ENCODE data around the gene ILF2. TPM values are rescaled to one million over a fixed set of nuclear protein-coding genes. Genes with fewer than 3 reads are reported as not detected.
A peak's percentile ranks its signal among the peaks of the same experiment; 100 is the strongest.

ILF2 gene
- total and polyA plus RNA-seq, 2 of the 13 experiments (the other 11 are each of a cell fraction or from before 2014, with no cell fraction given) = 292 to 366 TPM

GRCh38 chr1:153652805-153653500 lies 17.8 kb downstream of the ILF2 start:
- Histone ChIP-seq H3K27ac (ENCODE audit: extremely low read length, insufficient read depth, low read length) (no peak overlapping the region), H3K4me2 (ENCODE audit: low read depth, low read length) (no peak overlapping the region), H3K9me3 (ENCODE audit: low read length) (no peaks in the 10 kb centered on the region), H3K36me3 (replicated peaks in 1 of 2; ENCODE audit: control insufficient read depth in 1 of 2, insufficient read depth in 2 of 2, low read length in 2 of 2) (no peaks in the 10 kb centered on the region), H2AFZ (ENCODE audit: low read length) (no peak overlapping the region), H3K4me3 (replicated peaks in 1 of 3; ENCODE audit: insufficient read depth in 1 of 3, low read depth in 2 of 3, low read length in 3 of 3) (no peak overlapping the region), H3K79me2 (ENCODE audit: insufficient read depth, low read length) (no peaks in the 10 kb centered on the region), H3K9ac (ENCODE audit: insufficient read depth, low read depth, low read length) (no peak overlapping the region), H3K4me1 (ENCODE audit: insufficient read depth, low read length) (peaks cover 32% of the 10 kb centered on the region), H3K27me3 (ENCODE audit: control insufficient read depth in 1 of 2, insufficient read depth in 2 of 2, low read length in 2 of 2) (no peaks in the 10 kb centered on the region), H4K20me1 (ENCODE audit: insufficient read depth, low read length) (no peaks in the 10 kb centered on the region)
- ChIA-PET POLR2A (interaction anchor here (0.7 to 1.2 kb wide), 4 partner anchors 19 to 75 kb away, joined by 3 to 5 read pairs (median 3); partner anchors contain the start of genes CHTOP, INTS3 and S100A13), CTCF (ENCODE audit: low intra/inter-chr PET ratio, low total read pairs) (no interaction called here)
- ATAC-seq (no peak), DNase-seq (ENCODE audit: low spot score) (no peak), FAIRE-seq (no peak)
- in situ Hi-C loops (cut with HindIII; ENCODE audit: extremely low pct_ligation_motif_present, low pct_unique_long_range_greater_than_20kb) = no loop called here
- no TSS peak for BruUV-seq (replicated peaks)
- WGBS (ENCODE audit: low lambda C conversion rate) = 63% methylated on average over 3 of the region's 3 CpGs
- intact Hi-C loops (cut with micrococcal nuclease; ENCODE audit: unreplicated experiment) = no loop called here
- TF ChIP-seq ZBTB26 (CRISPR knock-in tag; IDR thresholded peaks at IDR 0.05; ENCODE audit: borderline replicate concordance) (0 out of 2 replicates have a peak, but pooled peaks have one; percentile 20), CEBPB (IDR thresholded peaks at IDR 0.05; ENCODE audit: borderline replicate concordance, low read depth, low read length) (peak; percentile 26; the same call in 1 of the 2 replicates), IRX3 (CRISPR knock-in tag; IDR thresholded peaks at IDR 0.05; ENCODE audit: borderline replicate concordance, low read depth) (no peak), ZNF335 (CRISPR knock-in tag; IDR thresholded peaks at IDR 0.05) (no peak)

- H3K79me2 ChIP-seq (ENCODE audit: insufficient read depth, low read length) = no peaks in the 10 kb centered on the region
- H3K27me3 ChIP-seq (ENCODE audit: control insufficient read depth in 1 of 2, insufficient read depth in 2 of 2, low read length in 2 of 2) = no peaks in the 10 kb centered on the region
- no peaks in the 10 kb centered on the region for H4K20me1 ChIP-seq (ENCODE audit: insufficient read depth, low read length)
- WGBS (ENCODE audit: low lambda C conversion rate) = 73% methylated on average over 1 of the region's 1 CpG
- CTCF ChIA-PET (ENCODE audit: low intra/inter-chr PET ratio, low total read pairs) = no interaction called here
- BruUV-seq (replicated peaks) = no TSS peak
- H3K4me1 ChIP-seq (ENCODE audit: insufficient read depth, low read length) = peaks cover 33% of the 10 kb centered on the region
- ATAC-seq (no peak), DNase-seq (ENCODE audit: low spot score) (no peak), FAIRE-seq (no peak)
- no peak overlapping the region for H3K4me2 ChIP-seq (ENCODE audit: low read depth, low read length)
- H3K4me3 ChIP-seq (replicated peaks in 1 of 3; ENCODE audit: insufficient read depth in 1 of 3, low read depth in 2 of 3, low read length in 3 of 3) = no peak overlapping the region
- in situ Hi-C loops (cut with HindIII; ENCODE audit: extremely low pct_ligation_motif_present, low pct_unique_long_range_greater_than_20kb) = no loop called here
- H3K9ac ChIP-seq (ENCODE audit: insufficient read depth, low read depth, low read length) = no peak overlapping the region
- no peak overlapping the region for H2AFZ ChIP-seq (ENCODE audit: low read length)
- no peak overlapping the region for H3K27ac ChIP-seq (ENCODE audit: extremely low read length, insufficient read depth, low read length)
- H3K36me3 ChIP-seq (replicated peaks in 1 of 2; ENCODE audit: control insufficient read depth in 1 of 2, insufficient read depth in 2 of 2, low read length in 2 of 2) = no peaks in the 10 kb centered on the region
- no peaks in the 10 kb centered on the region for H3K9me3 ChIP-seq (ENCODE audit: low read length)
- intact Hi-C loops (cut with micrococcal nuclease; ENCODE audit: unreplicated experiment) = no loop called here
- POLR2A ChIA-PET = interaction anchor here (1.0 to 1.6 kb wide), 2 partner anchors 18 to 25 kb away, joined by 3 to 4 read pairs; partner anchors contain the start of gene CHTOP
- TF ChIP-seq MLLT10 (CRISPR knock-in tag; IDR thresholded peaks at IDR 0.05) (no peak), IKZF5 (CRISPR knock-in tag; IDR thresholded peaks at IDR 0.05) (no peak), FOXC1 (CRISPR knock-in tag; IDR thresholded peaks at IDR 0.05; ENCODE audit: borderline replicate concordance) (no peak), NFKBIZ (CRISPR knock-in tag; IDR thresholded peaks at IDR 0.05) (no peak), ZNF773 (CRISPR knock-in tag; IDR thresholded peaks at IDR 0.05; ENCODE audit: borderline replicate concordance) (no peak), ZBTB49 (CRISPR knock-in tag; IDR thresholded peaks at IDR 0.05; ENCODE audit: borderline replicate concordance) (no peak), SYNCRIP (IDR thresholded peaks at IDR 0.05; ENCODE audit: insufficient read depth, low read depth, low read length) (no peak), ZNF30 (CRISPR knock-in tag; IDR thresholded peaks at IDR 0.05) (no peak), ZNF460 (CRISPR knock-in tag; IDR thresholded peaks at IDR 0.05; ENCODE audit: borderline replicate concordance) (no peak)
These were observed 19.0 kb downstream of the ILF2 start for GRCh38 chr1:153651771-153652170.
